Endothelial cell of umbilical vein (primary cell): Measurements from ENCODE around the gene GNAI1. TPM values are rescaled to one million over a fixed set of nuclear protein-coding genes. Genes with fewer than 3 reads are reported as not detected.

Source experiments
- BruUV-seq: library from RNA; stranded (reverse); fragments of 400-500 nt; replicated peaks from 2 replicates; lab custom pipeline; 2021; lab: Mats Ljungman, UMichigan
- CTCF ChIA-PET: fragments of 300-600, 350-600 bp; sonication (Branson Sonifier 250); formaldehyde crosslinking; loops from one replicate; lab custom pipeline; 2021; ENCODE audit warnings: antibody characterized with exemption, inconsistent platforms; lab: Charles Lee
- POLR2A ChIA-PET: fragments of 300-600, 350-600 bp; sonication (Branson Sonifier 250); formaldehyde crosslinking; loops from one replicate; lab custom pipeline; 2021; ENCODE audit warnings: antibody characterized with exemption, inconsistent platforms; lab: Charles Lee
- DNase-seq: peaks from one replicate; pipeline ENCODE4 v3.0.0-alpha.2; 2011; ENCODE audit warnings: low read depth, low spot score
- FAIRE-seq: peaks from 2 replicates; lab custom pipeline; 2011; peaks lifted over from hg19 to GRCh38; lab: Jason Lieb, UNC
- H2AFZ ChIP-seq: 2 replicates; pipeline ENCODE4 v1.6.0; 2012; ENCODE audit warnings: low read depth, low read length, control low read depth, inconsistent platforms
- H3K27ac ChIP-seq: 2 replicates; pipeline ENCODE4 v1.5.1; 2011; ENCODE audit warnings: low read depth, mild to moderate bottlenecking, control low read depth, low read length, moderate library complexity; ENCODE audit not compliant: insufficient read depth
- H3K27me3 ChIP-seq, 2 experiments: 2 replicates each; pipeline versions ENCODE4 v1.6.0 to v1.6.1; 2011; ENCODE audit warnings: low read length in 2 of 2, mixed read lengths in 1 of 2; ENCODE audit not compliant: control insufficient read depth in 2 of 2, insufficient read depth in 2 of 2
- H3K36me3 ChIP-seq, 2 experiments: 2 replicates in 1 of 2; 3 replicates in 1 of 2; pipeline ENCODE4 v1.5.1; 2011; ENCODE audit warnings: low read length in 2 of 2, mild to moderate bottlenecking in 1 of 2, moderate library complexity in 1 of 2; ENCODE audit not compliant: control insufficient read depth in 2 of 2, insufficient read depth in 2 of 2; ENCODE audit errors: extremely low read depth in 1 of 2
- H3K4me1 ChIP-seq: 3 replicates; pipeline ENCODE4 v1.5.1; 2011; ENCODE audit warnings: mild to moderate bottlenecking, low read length; ENCODE audit not compliant: control insufficient read depth, insufficient read depth; ENCODE audit errors: extremely low read depth
- H3K4me2 ChIP-seq: 2 replicates; pipeline ENCODE4 v1.6.1; 2011; ENCODE audit warnings: low read length, control low read depth, mixed read lengths; ENCODE audit not compliant: insufficient read depth
- H3K4me3 ChIP-seq, 3 experiments: fragments of 200-600 bp in 1 of 3; sonication (generic), shearing (Covaris generic) in 1 of 3; replicated peaks in 1 of 3; 2 replicates each; pipeline ENCODE4 v1.5.1; 2011 to 2016; ENCODE audit warnings: control low read depth in 3 of 3, low read length in 3 of 3, mild to moderate bottlenecking in 2 of 3, inconsistent platforms in 1 of 3, low read depth in 1 of 3, moderate library complexity in 1 of 3; ENCODE audit not compliant: insufficient read depth in 1 of 3
- H3K79me2 ChIP-seq: 2 replicates; pipeline ENCODE4 v1.6.0; 2012; ENCODE audit warnings: low read length, inconsistent platforms; ENCODE audit not compliant: control insufficient read depth, insufficient read depth
- H3K9ac ChIP-seq: replicated peaks from 2 replicates; pipeline ENCODE3; 2011; ENCODE audit warnings: low read length, control low read depth; ENCODE audit not compliant: insufficient read depth; ENCODE audit errors: extremely low read depth
- H3K9me1 ChIP-seq: replicated peaks from 3 replicates; pipeline ENCODE4 v1.6.0; 2011; ENCODE audit warnings: mild to moderate bottlenecking, low read length; ENCODE audit not compliant: control insufficient read depth, insufficient read depth; ENCODE audit errors: extremely low read depth
- H3K9me3 ChIP-seq: replicated peaks from 2 replicates; pipeline ENCODE4 v1.5.1; 2012; ENCODE audit warnings: low read length, inconsistent platforms; ENCODE audit not compliant: control insufficient read depth, insufficient read depth
- H4K20me1 ChIP-seq: replicated peaks from 2 replicates; pipeline ENCODE3; 2011; ENCODE audit warnings: mild to moderate bottlenecking, low read length; ENCODE audit not compliant: control insufficient read depth, insufficient read depth; ENCODE audit errors: extremely low read depth
- EZH2 ChIP-seq: IDR thresholded peaks from 2 replicates; pipeline ENCODE4 v1.6.1; 2012; ENCODE audit warnings: borderline replicate concordance, low read depth, mild to moderate bottlenecking, moderate library complexity, low read length, inconsistent platforms; ENCODE audit not compliant: severe bottlenecking
- FOS ChIP-seq: IDR thresholded peaks from 2 replicates; pipeline ENCODE4 v1.6.1; 2011; ENCODE audit warnings: mild to moderate bottlenecking, low read length, moderate library complexity, borderline replicate concordance; ENCODE audit not compliant: insufficient read depth
- GATA2 ChIP-seq: IDR thresholded peaks from 2 replicates; pipeline ENCODE4 v1.7.0; 2011; ENCODE audit warnings: low read depth, mild to moderate bottlenecking, moderate library complexity, mixed read lengths, low read length; ENCODE audit not compliant: insufficient read length, insufficient read depth
- JUN ChIP-seq: IDR thresholded peaks from 2 replicates; pipeline ENCODE4 v1.6.1; 2011; ENCODE audit warnings: borderline replicate concordance, low read depth; ENCODE audit not compliant: insufficient read length, insufficient read depth
- MYC ChIP-seq: IDR thresholded peaks from one replicate; pipeline ENCODE4 v1.6.1; 2011; ENCODE audit warnings: mild to moderate bottlenecking, low read depth, low read length
- POLR2A ChIP-seq: IDR thresholded peaks from 2 replicates; pipeline ENCODE4 v1.6.1; 2012; ENCODE audit warnings: low read depth, mild to moderate bottlenecking, control low read depth, low read length
- POLR2AphosphoS5 ChIP-seq: IDR thresholded peaks from 2 replicates; pipeline ENCODE4 v1.6.1; 2012; ENCODE audit warnings: low read depth, mild to moderate bottlenecking, control low read depth, low read length, moderate library complexity; ENCODE audit not compliant: insufficient read depth
- dilution Hi-C: fragments of 300-500 bp; cut with MboI; formaldehyde crosslinking; loops from one replicate; pipeline ENCODE4 v1.15.0; 2019; ENCODE audit warnings: low sequenced_read_pairs; ENCODE audit not compliant: extremely low pct_ligation_motif_present
- intact Hi-C: fragments of 100-400 bp; cut with micrococcal nuclease; formaldehyde crosslinking; loops from one replicate; pipeline ENCODE4 v1.10.0; 2022
- polyA plus RNA-seq, 4 experiments: library from polyadenylated mRNA; depleted of rRNA in 3 of 4; stranded (reverse) in 3 of 4; unstranded in 1 of 4; fragments of >200 nt; gene quantifications; 2 replicates each; pipeline versions ENCODE4 v1.2.1 to v1.2.3, GENCODE V29; 2011 to 2012; ENCODE audit warnings: missing spikeins in 1 of 4
- total RNA-seq: library from RNA; stranded (reverse); gene quantifications from 2 replicates; pipeline ENCODE4 v1.2.3, GENCODE V29; 2021
- TF ChIP-seq, protein P1 (sequence below), 2 donors: IDR thresholded peaks; 1 replicate in 1 of 2; 2 replicates in 1 of 2; pipeline ENCODE4 v1.5.1; 2011; ENCODE audit warnings: low read length in 2 of 2, mild to moderate bottlenecking in 2 of 2, moderate library complexity in 2 of 2, control low read depth in 1 of 2, inconsistent platforms in 1 of 2, low read depth in 1 of 2; ENCODE audit not compliant: insufficient read depth in 1 of 2; ENCODE audit errors: extremely low read depth in 1 of 2
- TF ChIP-seq, protein P2 (sequence below): IDR thresholded peaks from 2 replicates; pipeline ENCODE4 v1.6.1; 2011; ENCODE audit not compliant: insufficient read depth, insufficient read length

GNAI1 gene
- total and polyA plus RNA-seq, 2 donors (not counting 3 experiments of a cell fraction or from before 2014, with no cell fraction given), result 7.5 to 15.0 TPM

DNA sequence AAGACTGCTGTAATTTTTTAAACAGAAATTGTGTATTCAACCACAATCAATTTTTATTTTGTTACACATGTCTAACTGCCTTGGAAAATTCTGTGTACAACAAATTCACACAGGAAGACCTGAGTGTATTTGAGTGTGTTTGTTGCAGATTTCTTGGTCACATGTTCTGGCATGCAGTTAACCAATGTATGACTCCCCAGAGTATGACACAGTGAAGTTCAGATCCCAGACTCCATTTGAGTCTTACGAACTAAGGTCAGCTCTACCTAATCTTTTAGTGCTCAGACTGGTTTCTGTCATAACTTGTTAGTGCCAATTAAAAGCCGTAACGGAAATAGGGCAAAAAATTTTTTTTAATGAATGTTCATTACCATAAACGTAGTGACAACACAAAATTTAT, 5.8 kb downstream of the GNAI1 start:
- dilution Hi-C loops (no loop called here), intact Hi-C loops (no loop called here)
- peaks cover 7% of the 10 kb centered on the region for H4K20me1 ChIP-seq
- TF ChIP-seq, protein P1, sequence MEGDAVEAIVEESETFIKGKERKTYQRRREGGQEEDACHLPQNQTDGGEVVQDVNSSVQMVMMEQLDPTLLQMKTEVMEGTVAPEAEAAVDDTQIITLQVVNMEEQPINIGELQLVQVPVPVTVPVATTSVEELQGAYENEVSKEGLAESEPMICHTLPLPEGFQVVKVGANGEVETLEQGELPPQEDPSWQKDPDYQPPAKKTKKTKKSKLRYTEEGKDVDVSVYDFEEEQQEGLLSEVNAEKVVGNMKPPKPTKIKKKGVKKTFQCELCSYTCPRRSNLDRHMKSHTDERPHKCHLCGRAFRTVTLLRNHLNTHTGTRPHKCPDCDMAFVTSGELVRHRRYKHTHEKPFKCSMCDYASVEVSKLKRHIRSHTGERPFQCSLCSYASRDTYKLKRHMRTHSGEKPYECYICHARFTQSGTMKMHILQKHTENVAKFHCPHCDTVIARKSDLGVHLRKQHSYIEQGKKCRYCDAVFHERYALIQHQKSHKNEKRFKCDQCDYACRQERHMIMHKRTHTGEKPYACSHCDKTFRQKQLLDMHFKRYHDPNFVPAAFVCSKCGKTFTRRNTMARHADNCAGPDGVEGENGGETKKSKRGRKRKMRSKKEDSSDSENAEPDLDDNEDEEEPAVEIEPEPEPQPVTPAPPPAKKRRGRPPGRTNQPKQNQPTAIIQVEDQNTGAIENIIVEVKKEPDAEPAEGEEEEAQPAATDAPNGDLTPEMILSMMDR (IDR thresholded peaks at IDR 0.05; ENCODE audit: extremely low read depth in 1 of 2, insufficient read depth in 1 of 2, low read depth in 1 of 2, low read length in 2 of 2), result no peak
- no peak for TF ChIP-seq EZH2
- no peak for TF ChIP-seq GATA2
- no peak for TF ChIP-seq POLR2A
- TF ChIP-seq POLR2AphosphoS5, result no peak
- TF ChIP-seq, protein P2, sequence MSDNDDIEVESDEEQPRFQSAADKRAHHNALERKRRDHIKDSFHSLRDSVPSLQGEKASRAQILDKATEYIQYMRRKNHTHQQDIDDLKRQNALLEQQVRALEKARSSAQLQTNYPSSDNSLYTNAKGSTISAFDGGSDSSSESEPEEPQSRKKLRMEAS, result no peak
- TF ChIP-seq JUN, result no peak
- TF ChIP-seq MYC, result no peak
- TF ChIP-seq FOS, result no peak
- no peak overlapping the region for H3K9ac ChIP-seq
- ChIA-PET POLR2A (no interaction called here), CTCF (interaction anchor here (1.2 kb wide), 1 partner anchor 33 kb away, joined by 3 read pairs; no protein-coding TSS in a partner anchor)
- no peak for DNase-seq
- peaks cover 15% of the 10 kb centered on the region for H3K4me1 ChIP-seq
- no peaks in the 10 kb centered on the region for H3K27me3 ChIP-seq
- no peak for FAIRE-seq
- BruUV-seq, result no TSS peak
- no peak overlapping the region for H3K27ac ChIP-seq
- H3K36me3 ChIP-seq, result no peaks in the 10 kb centered on the region
- no peaks in the 10 kb centered on the region for H3K9me1 ChIP-seq
- peaks cover 45% of the 10 kb centered on the region for H3K79me2 ChIP-seq
- no peak overlapping the region for H3K4me3 ChIP-seq
- H3K4me2 ChIP-seq, result no peak overlapping the region
- H2AFZ ChIP-seq, result no peak overlapping the region
- no peaks in the 10 kb centered on the region for H3K9me3 ChIP-seq
